GM23248 (cell line): ENCODE results near the gene HASPIN. TPM values are rescaled to one million over a fixed set of nuclear protein-coding genes. Genes with fewer than 3 reads are reported as not detected.

Experiments used
- DNase-seq: peaks from one replicate; pipeline ENCODE4 v3.0.0-alpha.2; 2015
- H2AFZ ChIP-seq: fragments of 200-600 bp; sonication (generic); 2 replicates; pipeline ENCODE4 v1.6.1; 2016; ENCODE audit warnings: antibody characterized with exemption
- H3F3A ChIP-seq: fragments of 200-600 bp; sonication (generic); 2 replicates; pipeline ENCODE4 v1.6.1; 2016; ENCODE audit warnings: mild to moderate bottlenecking, antibody characterized with exemption, mixed run types; ENCODE audit not compliant: insufficient read depth
- H3K27ac ChIP-seq: fragments of 200-600 bp; sonication (generic); 2 replicates; pipeline ENCODE4 v1.5.1; 2016; ENCODE audit warnings: mild to moderate bottlenecking
- H3K27me3 ChIP-seq: fragments of 200-600 bp; sonication (generic); replicated peaks from 2 replicates; pipeline ENCODE4 v1.6.1; 2016; ENCODE audit warnings: mild to moderate bottlenecking; ENCODE audit not compliant: insufficient read depth
- H3K36me3 ChIP-seq: fragments of 200-600 bp; sonication (generic); 2 replicates; pipeline ENCODE4 v1.6.1; 2016; ENCODE audit warnings: low read depth, mild to moderate bottlenecking
- H3K4me1 ChIP-seq: fragments of 200-600 bp; sonication (generic); 2 replicates; pipeline ENCODE4 v1.6.1; 2016; ENCODE audit warnings: mild to moderate bottlenecking; ENCODE audit not compliant: insufficient read depth
- H3K4me2 ChIP-seq: fragments of 200-600 bp; sonication (generic); one replicate; pipeline ENCODE4 v1.6.1; 2016; ENCODE audit warnings: mild to moderate bottlenecking; ENCODE audit not compliant: unreplicated experiment
- H3K4me3 ChIP-seq: fragments of 200-600 bp; sonication (generic); 2 replicates; pipeline ENCODE4 v1.5.1; 2016; ENCODE audit warnings: mild to moderate bottlenecking
- H3K79me2 ChIP-seq: fragments of 200-600 bp; sonication (generic); 2 replicates; pipeline ENCODE4 v1.6.1; 2016; ENCODE audit warnings: mild to moderate bottlenecking; ENCODE audit not compliant: insufficient read depth
- H3K9ac ChIP-seq: fragments of 200-600 bp; sonication (generic); 2 replicates; pipeline ENCODE4 v1.6.1; 2016; ENCODE audit warnings: mild to moderate bottlenecking
- H3K9me2 ChIP-seq: fragments of 200-600 bp; sonication (generic); 2 replicates; pipeline ENCODE4 v1.6.1; 2016; ENCODE audit warnings: mixed run types, mild to moderate bottlenecking, moderate library complexity; ENCODE audit not compliant: insufficient read depth
- H3K9me3 ChIP-seq: fragments of 200-600 bp; sonication (generic); one replicate; pipeline ENCODE4 v1.6.1; 2017; ENCODE audit warnings: low read depth
- H4K20me1 ChIP-seq: fragments of 200-600 bp; sonication (generic); 2 replicates; pipeline ENCODE4 v1.6.0; 2016; ENCODE audit not compliant: insufficient read depth
- EZH2 ChIP-seq: fragments of 200-600 bp; sonication (generic); IDR thresholded peaks from 2 replicates; pipeline ENCODE4 v1.6.1; 2018; ENCODE audit warnings: antibody characterized with exemption, mild to moderate bottlenecking; ENCODE audit not compliant: insufficient read depth, poor library complexity, severe bottlenecking
- EZH2phosphoT487 ChIP-seq: fragments of 200-600 bp; sonication (generic); IDR thresholded peaks from 2 replicates; pipeline ENCODE4 v1.6.1; 2018; ENCODE audit warnings: antibody characterized with exemption, moderate library complexity, mild to moderate bottlenecking, low read depth; ENCODE audit not compliant: insufficient read depth
- WGBS, 2 experiments: methylation state at CpG; one replicate each; pipeline ENCODE4 v1.1.6; 2015 to 2017; ENCODE audit warnings: low lambda C conversion rate in 2 of 2, low coverage in 1 of 2; ENCODE audit errors: missing lambda C conversion rate in 2 of 2; 5-methylcytosine and 5-hydroxymethylcytosine counted together
- in situ Hi-C: fragments of 300-500 bp; cut with MboI; formaldehyde crosslinking; loops from 2 replicates; pipeline ENCODE4 v1.15.0; 2020
- polyA plus RNA-seq: library from polyadenylated mRNA; unstranded; fragments of >200 nt; fragmentation: Nextera tagmentation; extraction: Ambion mirVana; gene quantifications from 2 replicates; pipeline ENCODE4 v1.2.1, GENCODE V29; 2016
- total RNA-seq: library from RNA; depleted of rRNA; stranded (reverse); fragments of >200 nt; shearing (Covaris generic); gene quantifications from 2 replicates; pipeline ENCODE4 v1.2.3, GENCODE V29; 2014

Gene HASPIN
- total and polyA plus RNA-seq, 2 experiments from 2014 or later = 1.4 to 1.9 TPM

GRCh38 chr17:3683054-3683511, 40.6 kb upstream of the HASPIN start:
- Histone ChIP-seq H3K9me2 (no peaks in the 10 kb centered on the region), H3K9me3 (no peaks in the 10 kb centered on the region), H2AFZ (no peak overlapping the region), H4K20me1 (no peaks in the 10 kb centered on the region), H3K4me3 (no peak overlapping the region), H3K36me3 (no peaks in the 10 kb centered on the region), H3K27ac (no peak overlapping the region), H3F3A (no peaks in the 10 kb centered on the region), H3K79me2 (no peaks in the 10 kb centered on the region), H3K9ac (no peak overlapping the region), H3K27me3 (peaks cover 16% of the 10 kb centered on the region; the same call in 1 of the 2 replicates), H3K4me1 (no peaks in the 10 kb centered on the region; the same call in 1 of the 2 replicates), H3K4me2 (no peak overlapping the region)
- no peak for TF ChIP-seq EZH2phosphoT487
- no peak for TF ChIP-seq EZH2
- WGBS, 2 experiments = 20 to 26% methylated on average over 10 of the region's 10 CpGs
- peak; percentile 56 for DNase-seq
- in situ Hi-C loops = no loop called here

- Histone ChIP-seq H3K4me3 (no peak overlapping the region), H3K4me1 (no peaks in the 10 kb centered on the region), H3K9me2 (no peaks in the 10 kb centered on the region), H3K9me3 (no peaks in the 10 kb centered on the region), H3K36me3 (no peaks in the 10 kb centered on the region), H3K4me2 (no peak overlapping the region), H4K20me1 (no peaks in the 10 kb centered on the region), H3K79me2 (no peaks in the 10 kb centered on the region), H3F3A (no peaks in the 10 kb centered on the region), H3K27me3 (peaks cover 16% of the 10 kb centered on the region; the same call in 1 of the 2 replicates), H3K9ac (no peak overlapping the region), H3K27ac (no peak overlapping the region), H2AFZ (no peak overlapping the region)
- in situ Hi-C loops = no loop called here
- WGBS, 2 experiments = 23 to 43% methylated on average over 8 to 12 of the region's 13 CpGs
- DNase-seq = no peak
- TF ChIP-seq EZH2phosphoT487 = no peak
- TF ChIP-seq EZH2 = no peak
Measured at GRCh38 chr17:3685174-3685573, 38.5 kb upstream of the HASPIN start.

GRCh38 chr17:3688027-3688553, 35.6 kb upstream of the HASPIN start:
- Histone ChIP-seq H3K4me1 (no peaks in the 10 kb centered on the region), H3K27ac (no peak overlapping the region), H3K9me3 (no peaks in the 10 kb centered on the region), H4K20me1 (no peaks in the 10 kb centered on the region), H3K9ac (no peak overlapping the region), H3K4me2 (no peak overlapping the region), H3K4me3 (no peak overlapping the region), H3K9me2 (no peaks in the 10 kb centered on the region), H3K79me2 (no peaks in the 10 kb centered on the region), H2AFZ (no peak overlapping the region), H3F3A (peaks cover 2% of the 10 kb centered on the region; the same call in 1 of the 2 replicates), H3K27me3 (0 out of 2 replicates have a peak, but pooled peaks cover 10% of the 10 kb centered on the region), H3K36me3 (no peaks in the 10 kb centered on the region)
- in situ Hi-C loops = no loop called here
- no peak for TF ChIP-seq EZH2
- TF ChIP-seq EZH2phosphoT487 = no peak
- peak; percentile 39 for DNase-seq
- 53 to 56% methylated on average over 19 of the region's 19 CpGs for WGBS, 2 experiments

- H3K9ac ChIP-seq = no peak overlapping the region
- H3K4me3 ChIP-seq = no peak overlapping the region
- WGBS, 2 experiments = 71 to 75% methylated on average over 11 to 14 of the region's 14 CpGs
- no peak overlapping the region for H3K4me2 ChIP-seq
- no peaks in the 10 kb centered on the region for H3K9me3 ChIP-seq
- H3K27me3 ChIP-seq = 0 out of 2 replicates have a peak, but pooled peaks cover 10% of the 10 kb centered on the region
- no peaks in the 10 kb centered on the region for H3K36me3 ChIP-seq
- in situ Hi-C loops = no loop called here
- H3K27ac ChIP-seq = no peak overlapping the region
- no peaks in the 10 kb centered on the region for H3K9me2 ChIP-seq
- H4K20me1 ChIP-seq = no peaks in the 10 kb centered on the region
- peaks cover 4% of the 10 kb centered on the region; the same call in 1 of the 2 replicates for H3F3A ChIP-seq
- H3K79me2 ChIP-seq = no peaks in the 10 kb centered on the region
- DNase-seq = no peak
- H3K4me1 ChIP-seq = no peaks in the 10 kb centered on the region
- no peak for TF ChIP-seq EZH2phosphoT487
- TF ChIP-seq EZH2 = no peak
- no peak overlapping the region for H2AFZ ChIP-seq
Measured at GRCh38 chr17:3688852-3689261, 34.8 kb upstream of the HASPIN start.
